ENCODE results near the gene PARP4. TPM values are rescaled to one million over a fixed set of nuclear protein-coding genes. Genes with fewer than 3 reads are reported as not detected.
"Not testable (repeated sequence)": the region's sequence is repeated elsewhere in the genome, so short reads cannot be mapped to it uniquely, and the experiment has no call there.

Gene PARP4
- total and polyA plus RNA-seq, 2 donors (not counting 1 experiment from before 2014, with no cell fraction given) = 22.2 to 88.8 TPM

DNA sequence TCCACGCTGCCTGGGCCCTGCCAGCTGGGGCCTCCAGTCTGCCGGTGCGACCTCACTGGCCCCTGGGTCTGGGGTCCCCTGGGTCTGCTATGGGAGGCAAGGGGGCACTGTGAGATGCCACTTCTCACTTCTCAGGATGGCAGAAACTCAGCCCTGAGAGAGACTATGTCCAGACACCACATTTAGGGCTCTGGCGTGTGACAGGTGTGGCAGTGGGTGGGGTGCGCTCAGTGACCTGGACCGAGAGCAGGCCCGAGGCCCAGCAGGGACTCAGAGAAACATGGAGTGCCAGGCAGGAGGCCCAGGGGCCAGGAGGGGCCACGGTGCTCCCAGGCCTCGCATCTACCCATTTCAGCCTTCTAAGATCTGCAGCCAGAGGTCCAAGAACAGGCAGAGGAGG is 121.8 kb downstream of the PARP4 start:
- H2AFZ ChIP-seq (ENCODE audit: insufficient read depth, low read depth, low read length, poor library complexity, severe bottlenecking); H4K20me1 ChIP-seq (ENCODE audit: control insufficient read depth, insufficient read depth, low read length, poor library complexity, severe bottlenecking); CTCF ChIA-PET; H3K79me2 ChIP-seq (ENCODE audit: control insufficient read depth, insufficient read depth, low read length); H3K4me1 ChIP-seq (ENCODE audit: control insufficient read depth in 2 of 2, insufficient read depth in 2 of 2, low read length in 2 of 2); H3K27me3 Mint-ChIP-seq; H3K4me2 ChIP-seq (replicated peaks; ENCODE audit: low read depth, low read length, poor library complexity, severe bottlenecking); H3K4me3 Mint-ChIP-seq; intact Hi-C loops (cut with micrococcal nuclease); ATAC-seq (ENCODE audit: low read depth); H3K27ac ChIP-seq (ENCODE audit: low read length in 2 of 2); H3K4me3 ChIP-seq (ENCODE audit: control extremely low read depth in 1 of 5, extremely low read depth in 1 of 5, insufficient read depth in 1 of 5, low read depth in 2 of 5, low read length in 4 of 5); H3K9ac ChIP-seq (ENCODE audit: low read length); H3K27me3 ChIP-seq (replicated peaks in 1 of 4; ENCODE audit: control extremely low read depth in 1 of 4, control insufficient read depth in 3 of 4, insufficient read depth in 4 of 4, low read length in 3 of 4); DNase-seq; POLR2A ChIA-PET; H3K4me1 Mint-ChIP-seq; H3K27ac Mint-ChIP-seq; H3K36me3 ChIP-seq (replicated peaks in 1 of 2; ENCODE audit: control extremely low read depth in 1 of 2, control insufficient read depth in 1 of 2, extremely low read depth in 1 of 2, insufficient read depth in 2 of 2, low read length in 1 of 2); H3K9me3 Mint-ChIP-seq (ENCODE audit: insufficient read depth): not testable (repeated sequence)
- peaks cover 0 to 12% (median 0%) of the 10 kb centered on the region in 3 donors for H3K9me3 ChIP-seq (ENCODE audit: control extremely low read depth in 1 of 3, control insufficient read depth in 2 of 3, insufficient read depth in 1 of 3, low read length in 2 of 3)
- WGBS (ENCODE audit: insufficient coverage) = 90% methylated on average over 6 of the region's 9 CpGs

DNA sequence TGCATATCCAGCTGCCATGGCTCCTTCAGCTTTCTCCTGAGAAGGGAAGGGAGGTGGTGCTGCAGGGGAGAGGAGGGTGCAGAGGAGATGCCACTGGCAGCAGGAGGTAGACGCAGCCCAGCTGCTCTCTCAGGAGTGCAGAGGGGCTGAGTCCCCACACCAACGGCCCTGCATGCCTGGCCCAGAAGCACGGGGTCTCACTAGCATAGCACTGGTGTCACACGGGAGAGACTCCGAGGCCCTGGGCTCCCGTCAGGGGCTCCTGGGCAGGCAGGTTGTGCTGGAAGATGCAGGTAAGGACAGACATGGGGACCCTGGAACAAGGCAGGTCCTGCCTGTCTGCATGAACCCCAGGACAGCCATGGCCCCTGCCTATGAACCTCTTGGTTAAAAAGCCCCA is 123.1 kb downstream of the PARP4 start:
- no peaks in the 10 kb centered on the region for H3K4me1 ChIP-seq (ENCODE audit: control insufficient read depth in 2 of 2, insufficient read depth in 2 of 2, low read length in 2 of 2)
- no peak overlapping the region for H3K4me3 Mint-ChIP-seq
- no peaks in the 10 kb centered on the region for H3K27me3 Mint-ChIP-seq
- H3K27ac Mint-ChIP-seq = no peak overlapping the region
- DNase-seq = no peak
- H3K4me1 Mint-ChIP-seq = no peaks in the 10 kb centered on the region
- CTCF ChIA-PET = no interaction called here
- no peaks in the 10 kb centered on the region for H3K79me2 ChIP-seq (ENCODE audit: control insufficient read depth, insufficient read depth, low read length)
- POLR2A ChIA-PET = no interaction called here
- no peak overlapping the region for H3K4me2 ChIP-seq (replicated peaks; ENCODE audit: low read depth, low read length, poor library complexity, severe bottlenecking)
- H3K4me3 ChIP-seq (ENCODE audit: control extremely low read depth in 1 of 5, extremely low read depth in 1 of 5, insufficient read depth in 1 of 5, low read depth in 2 of 5, low read length in 4 of 5) = no peak overlapping the region
- ATAC-seq (ENCODE audit: low read depth) = no peak
- H3K27ac ChIP-seq (ENCODE audit: low read length in 2 of 2) = no peak overlapping the region
- no peaks in the 10 kb centered on the region for H3K9me3 Mint-ChIP-seq (ENCODE audit: insufficient read depth)
- no peaks in the 10 kb centered on the region for H3K27me3 ChIP-seq (replicated peaks in 1 of 4; ENCODE audit: control extremely low read depth in 1 of 4, control insufficient read depth in 3 of 4, insufficient read depth in 4 of 4, low read length in 3 of 4)
- WGBS (ENCODE audit: insufficient coverage) = 86% methylated on average over 6 of the region's 6 CpGs
- intact Hi-C loops (cut with micrococcal nuclease) = no loop called here
- no peaks in the 10 kb centered on the region for H3K36me3 ChIP-seq (replicated peaks in 1 of 2; ENCODE audit: control extremely low read depth in 1 of 2, control insufficient read depth in 1 of 2, extremely low read depth in 1 of 2, insufficient read depth in 2 of 2, low read length in 1 of 2)
- no peaks in the 10 kb centered on the region for H4K20me1 ChIP-seq (ENCODE audit: control insufficient read depth, insufficient read depth, low read length, poor library complexity, severe bottlenecking)
- no peak overlapping the region for H3K9ac ChIP-seq (ENCODE audit: low read length)
- H2AFZ ChIP-seq (ENCODE audit: insufficient read depth, low read depth, low read length, poor library complexity, severe bottlenecking) = no peak overlapping the region
- no peak for TF ChIP-seq EZH2 (IDR thresholded peaks at IDR 0.05; ENCODE audit: borderline replicate concordance, insufficient read depth, low read depth, low read length, poor library complexity, severe bottlenecking)
- TF ChIP-seq, protein P1, sequence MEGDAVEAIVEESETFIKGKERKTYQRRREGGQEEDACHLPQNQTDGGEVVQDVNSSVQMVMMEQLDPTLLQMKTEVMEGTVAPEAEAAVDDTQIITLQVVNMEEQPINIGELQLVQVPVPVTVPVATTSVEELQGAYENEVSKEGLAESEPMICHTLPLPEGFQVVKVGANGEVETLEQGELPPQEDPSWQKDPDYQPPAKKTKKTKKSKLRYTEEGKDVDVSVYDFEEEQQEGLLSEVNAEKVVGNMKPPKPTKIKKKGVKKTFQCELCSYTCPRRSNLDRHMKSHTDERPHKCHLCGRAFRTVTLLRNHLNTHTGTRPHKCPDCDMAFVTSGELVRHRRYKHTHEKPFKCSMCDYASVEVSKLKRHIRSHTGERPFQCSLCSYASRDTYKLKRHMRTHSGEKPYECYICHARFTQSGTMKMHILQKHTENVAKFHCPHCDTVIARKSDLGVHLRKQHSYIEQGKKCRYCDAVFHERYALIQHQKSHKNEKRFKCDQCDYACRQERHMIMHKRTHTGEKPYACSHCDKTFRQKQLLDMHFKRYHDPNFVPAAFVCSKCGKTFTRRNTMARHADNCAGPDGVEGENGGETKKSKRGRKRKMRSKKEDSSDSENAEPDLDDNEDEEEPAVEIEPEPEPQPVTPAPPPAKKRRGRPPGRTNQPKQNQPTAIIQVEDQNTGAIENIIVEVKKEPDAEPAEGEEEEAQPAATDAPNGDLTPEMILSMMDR (IDR thresholded peaks at IDR 0.05) = no peak
- H3K9me3 ChIP-seq (ENCODE audit: control extremely low read depth in 1 of 3, control insufficient read depth in 2 of 3, insufficient read depth in 1 of 3, low read length in 2 of 3) = peaks cover 0 to under 1% (median 0%) of the 10 kb centered on the region in 3 donors

- POLR2A ChIA-PET; intact Hi-C loops (cut with micrococcal nuclease): not testable (repeated sequence)
These were observed 123.8 kb downstream of the PARP4 start for GRCh38 chr13:24388743-24389142.

More at GRCh38 chr13:24388743-24389142, 123.8 kb downstream of the PARP4 start:
- H3K27me3 Mint-ChIP-seq; CTCF ChIA-PET; H3K36me3 ChIP-seq (replicated peaks in 1 of 2; ENCODE audit: control extremely low read depth in 1 of 2, control insufficient read depth in 1 of 2, extremely low read depth in 1 of 2, insufficient read depth in 2 of 2, low read length in 1 of 2); H3K4me1 Mint-ChIP-seq; H3K4me3 Mint-ChIP-seq; H3K79me2 ChIP-seq (ENCODE audit: control insufficient read depth, insufficient read depth, low read length); H3K4me2 ChIP-seq (replicated peaks; ENCODE audit: low read depth, low read length, poor library complexity, severe bottlenecking); H3K9me3 Mint-ChIP-seq (ENCODE audit: insufficient read depth); H3K27ac Mint-ChIP-seq; H3K4me1 ChIP-seq (ENCODE audit: control insufficient read depth in 2 of 2, insufficient read depth in 2 of 2, low read length in 2 of 2); H3K27me3 ChIP-seq (replicated peaks in 1 of 4; ENCODE audit: control extremely low read depth in 1 of 4, control insufficient read depth in 3 of 4, insufficient read depth in 4 of 4, low read length in 3 of 4); H3K9ac ChIP-seq (ENCODE audit: low read length); H4K20me1 ChIP-seq (ENCODE audit: control insufficient read depth, insufficient read depth, low read length, poor library complexity, severe bottlenecking); H2AFZ ChIP-seq (ENCODE audit: insufficient read depth, low read depth, low read length, poor library complexity, severe bottlenecking); H3K4me3 ChIP-seq (ENCODE audit: control extremely low read depth in 1 of 5, extremely low read depth in 1 of 5, insufficient read depth in 1 of 5, low read depth in 2 of 5, low read length in 4 of 5); H3K27ac ChIP-seq (ENCODE audit: low read length in 2 of 2); ATAC-seq (ENCODE audit: low read depth); H3K9me3 ChIP-seq (ENCODE audit: control extremely low read depth in 1 of 3, control insufficient read depth in 2 of 3, insufficient read depth in 1 of 3, low read length in 2 of 3); DNase-seq: not testable (repeated sequence)
- WGBS (ENCODE audit: insufficient coverage) = 89% methylated on average over 2 of the region's 7 CpGs
